PC-9 (cell line): ENCODE measurements around the gene MYL7.

Source experiments
- EZH2 ChIP-seq: fragments of 200-600 bp; sonication (generic); IDR thresholded peaks from 2 replicates; pipeline ENCODE4 v1.8.0; 2017; ENCODE audit warnings: antibody characterized with exemption, low read depth
- TF ChIP-seq, protein P1 (sequence below): fragments of 200-600 bp; sonication (generic); conservative IDR thresholded peaks from 2 replicates; pipeline ENCODE4 v1.6.1; 2017; ENCODE audit warnings: mixed run types, antibody characterized with exemption, mild to moderate bottlenecking, moderate library complexity

DNA sequence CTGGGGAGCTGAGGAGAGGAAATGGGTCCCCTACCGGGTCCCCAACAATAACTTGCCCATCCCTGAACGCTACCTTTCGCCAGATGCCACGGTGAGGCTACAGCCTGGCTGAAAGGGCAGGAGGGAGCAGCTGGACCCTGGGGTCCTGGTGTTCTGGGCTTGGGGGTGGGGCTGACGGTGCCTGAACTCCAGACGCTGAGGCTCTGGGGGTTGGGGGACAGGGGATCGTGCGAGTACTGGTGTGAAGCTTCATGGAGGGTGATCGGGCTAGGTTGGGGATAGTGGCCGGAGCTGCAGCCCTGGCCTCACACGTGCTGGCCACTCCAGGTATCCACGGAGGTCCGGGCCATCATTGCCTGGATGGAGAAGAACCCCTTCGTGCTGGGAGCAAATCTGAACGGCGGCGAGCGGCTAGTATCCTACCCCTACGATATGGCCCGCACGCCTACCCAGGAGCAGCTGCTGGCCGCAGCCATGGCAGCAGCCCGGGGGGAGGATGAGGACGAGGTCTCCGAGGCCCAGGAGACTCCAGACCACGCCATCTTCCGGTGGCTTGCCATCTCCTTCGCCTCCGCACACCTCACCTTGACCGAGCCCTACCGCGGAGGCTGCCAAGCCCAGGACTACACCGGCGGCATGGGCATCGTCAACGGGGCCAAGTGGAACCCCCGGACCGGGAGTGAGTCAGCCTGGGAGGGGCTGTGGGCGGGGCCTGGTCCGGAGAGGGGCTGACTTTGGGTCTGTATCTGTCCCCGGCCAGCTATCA lies 28.7 kb downstream of the MYL7 start:
- TF ChIP-seq, protein P1, sequence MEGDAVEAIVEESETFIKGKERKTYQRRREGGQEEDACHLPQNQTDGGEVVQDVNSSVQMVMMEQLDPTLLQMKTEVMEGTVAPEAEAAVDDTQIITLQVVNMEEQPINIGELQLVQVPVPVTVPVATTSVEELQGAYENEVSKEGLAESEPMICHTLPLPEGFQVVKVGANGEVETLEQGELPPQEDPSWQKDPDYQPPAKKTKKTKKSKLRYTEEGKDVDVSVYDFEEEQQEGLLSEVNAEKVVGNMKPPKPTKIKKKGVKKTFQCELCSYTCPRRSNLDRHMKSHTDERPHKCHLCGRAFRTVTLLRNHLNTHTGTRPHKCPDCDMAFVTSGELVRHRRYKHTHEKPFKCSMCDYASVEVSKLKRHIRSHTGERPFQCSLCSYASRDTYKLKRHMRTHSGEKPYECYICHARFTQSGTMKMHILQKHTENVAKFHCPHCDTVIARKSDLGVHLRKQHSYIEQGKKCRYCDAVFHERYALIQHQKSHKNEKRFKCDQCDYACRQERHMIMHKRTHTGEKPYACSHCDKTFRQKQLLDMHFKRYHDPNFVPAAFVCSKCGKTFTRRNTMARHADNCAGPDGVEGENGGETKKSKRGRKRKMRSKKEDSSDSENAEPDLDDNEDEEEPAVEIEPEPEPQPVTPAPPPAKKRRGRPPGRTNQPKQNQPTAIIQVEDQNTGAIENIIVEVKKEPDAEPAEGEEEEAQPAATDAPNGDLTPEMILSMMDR, result no peak
- TF ChIP-seq EZH2, result no peak
